PC-3 (cell line): ENCODE measurements around the gene PSME1. TPM values are rescaled to one million over a fixed set of nuclear protein-coding genes. Genes with fewer than 3 reads are reported as not detected.

Experiments
- ATAC-seq: fragments of 200-7000 bp; cut with Tn5 transposase; 2 replicates; pipeline ENCODE4 v1.9.1; 2020; ENCODE audit warnings: mild to moderate bottlenecking, moderate library complexity
- BruUV-seq: library from RNA; stranded (reverse); fragments of 400-500 nt; replicated peaks from 2 replicates; lab custom pipeline; 2021; lab: Mats Ljungman, UMichigan
- CTCF ChIA-PET: fragments of 300-600 bp; sonication (Branson Sonifier 250); formaldehyde crosslinking; loops from one replicate; lab custom pipeline; 2022; ENCODE audit warnings: antibody characterized with exemption; lab: Charles Lee
- POLR2A ChIA-PET: fragments of 300-600 bp; sonication (Branson Sonifier 250); formaldehyde crosslinking; loops from one replicate; lab custom pipeline; 2022; ENCODE audit warnings: antibody characterized with exemption; ENCODE audit not compliant: unreplicated experiment; lab: Charles Lee
- DNase-seq: peaks from one replicate; pipeline ENCODE4 v3.0.0-alpha.2; 2015
- H2AFZ ChIP-seq: fragments of 300-600 bp; sonication (generic); 2 replicates; pipeline ENCODE4 v1.6.0; 2016; ENCODE audit warnings: antibody characterized with exemption, low read length
- H3F3A ChIP-seq: fragments of 300-600 bp; sonication (generic); one replicate; pipeline ENCODE4 v1.6.0; 2017; ENCODE audit warnings: antibody characterized with exemption, low read length, control low read depth, mild to moderate bottlenecking; ENCODE audit not compliant: unreplicated experiment
- H3K27ac ChIP-seq: fragments of 300-600 bp; sonication (generic); 2 replicates; pipeline ENCODE4 v1.5.1; 2016; ENCODE audit warnings: mild to moderate bottlenecking, low read length
- H3K27me3 ChIP-seq: fragments of 300-600 bp; sonication (generic); 2 replicates; pipeline ENCODE4 v1.6.1; 2016; ENCODE audit warnings: low read length, mixed read lengths
- H3K36me3 ChIP-seq: fragments of 300-600 bp; sonication (generic); 2 replicates; pipeline ENCODE4 v1.6.1; 2016; ENCODE audit warnings: low read depth, mixed run types, low read length, mixed read lengths
- H3K4me1 ChIP-seq: fragments of 300-600 bp; sonication (generic); 2 replicates; pipeline ENCODE4 v1.5.1; 2016; ENCODE audit warnings: low read length; ENCODE audit not compliant: insufficient read depth
- H3K4me2 ChIP-seq: fragments of 300-600 bp; sonication (generic); 2 replicates; pipeline ENCODE4 v1.6.0; 2016; ENCODE audit warnings: low read length
- H3K4me3 ChIP-seq: fragments of 300-600 bp; sonication (generic); 2 replicates; pipeline ENCODE4 v1.5.1; 2016; ENCODE audit warnings: mild to moderate bottlenecking, low read length, mixed read lengths
- H3K79me2 ChIP-seq: fragments of 300-600 bp; sonication (generic); 2 replicates; pipeline ENCODE4 v1.6.1; 2017; ENCODE audit warnings: low read length, mixed read lengths
- H3K9ac ChIP-seq: fragments of 300-600 bp; sonication (generic); 2 replicates; pipeline ENCODE4 v1.6.0; 2016; ENCODE audit warnings: mild to moderate bottlenecking, low read length
- H3K9me2 ChIP-seq: fragments of 300-600 bp; sonication (generic); replicated peaks from 2 replicates; pipeline ENCODE4 v1.6.1; 2016; ENCODE audit warnings: mixed run types, low read length, mixed read lengths
- H3K9me3 ChIP-seq: fragments of 300-600 bp; sonication (generic); 2 replicates; pipeline ENCODE4 v1.6.1; 2016; ENCODE audit warnings: low read length, mixed read lengths
- H4K20me1 ChIP-seq: fragments of 300-600 bp; sonication (generic); 2 replicates; pipeline ENCODE4 v1.6.1; 2016; ENCODE audit warnings: low read length, mixed read lengths
- EZH2 ChIP-seq: fragments of 300-600 bp; sonication (generic); IDR thresholded peaks from one replicate; pipeline ENCODE4 v1.6.1; 2017; ENCODE audit warnings: antibody characterized with exemption, mild to moderate bottlenecking, low read length; ENCODE audit not compliant: unreplicated experiment
- EZH2phosphoT487 ChIP-seq: fragments of 300-600 bp; sonication (generic); IDR thresholded peaks from 2 replicates; pipeline ENCODE4 v1.6.1; 2018; ENCODE audit warnings: mild to moderate bottlenecking, antibody characterized with exemption, low read length, borderline replicate concordance
- intact Hi-C: fragments of 100-400 bp; cut with micrococcal nuclease; formaldehyde crosslinking; loops from 2 replicates; pipeline ENCODE4 v1.9.0; 2023
- total RNA-seq: library from RNA; depleted of rRNA; stranded (reverse); fragments of >200 nt; gene quantifications from 2 replicates; pipeline ENCODE4 v1.2.3, GENCODE V29; 2014
- TF ChIP-seq, protein P1 (sequence below): fragments of 300-600 bp; sonication (generic); conservative IDR thresholded peaks from 2 replicates; pipeline ENCODE4 v1.5.1; 2017; ENCODE audit warnings: antibody characterized with exemption, low read depth, mild to moderate bottlenecking, low read length

The PSME1 gene
- total RNA-seq, 1 experiment from 2014 or later: 163 TPM

DNA sequence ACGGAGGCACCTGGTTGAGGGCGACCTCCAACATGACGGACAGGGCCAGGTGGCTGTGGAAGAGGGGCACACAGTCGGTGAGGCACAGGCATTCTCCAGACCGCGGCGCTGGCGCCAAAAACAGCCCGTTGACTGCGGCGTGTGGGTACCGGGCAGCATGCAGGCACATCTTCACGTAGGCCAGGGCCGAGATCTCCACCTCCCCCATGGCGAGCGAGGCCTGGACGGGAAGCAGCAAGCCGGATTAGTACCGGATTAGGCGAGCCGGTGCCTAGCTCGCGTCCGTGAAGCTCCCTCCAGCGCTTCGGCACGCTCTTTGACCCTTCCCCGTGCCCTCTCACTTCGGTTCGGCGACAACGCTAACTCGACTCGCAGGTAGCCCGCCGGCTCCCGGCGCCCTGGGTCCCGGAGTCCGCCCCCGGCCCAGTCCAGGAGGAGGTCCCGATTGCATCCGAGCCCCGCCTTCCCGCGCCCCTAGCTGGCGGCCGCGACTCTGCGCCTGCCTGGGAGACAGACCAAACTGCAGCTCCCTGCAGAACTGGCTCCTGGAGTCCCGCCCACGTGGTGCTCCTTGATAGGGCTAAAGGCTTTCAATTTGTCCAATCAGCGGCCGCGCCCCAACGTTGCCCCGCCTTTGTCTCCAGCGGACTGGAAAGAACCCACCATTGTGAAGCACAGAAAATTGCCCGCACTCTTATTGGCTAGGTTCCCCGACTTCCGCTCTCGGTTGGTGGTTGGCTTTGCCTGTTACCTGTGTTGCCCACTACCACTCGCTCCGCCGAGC, 5.3 kb downstream of the PSME1 start, which contains the start of gene EMC9:
TSS of gene EMC9 (minus strand) at position 495 of the 784 bp plus-strand sequence. CDS start at position 208, 287 bp downstream.
- DNase-seq (peak; percentile 99), ATAC-seq (peak; percentile 85)
- Histone ChIP-seq H3F3A (no peaks in the 10 kb centered on the region), H3K4me3 (peak within 1 kb of the TSS; percentile 91), H3K9ac (peak within 1 kb of the TSS; percentile 75), H3K4me1 (peaks cover 30% of the 10 kb centered on the region), H3K4me2 (peak within 1 kb of the TSS; percentile 92), H2AFZ (peak within 1 kb of the TSS; percentile 73), H3K36me3 (peaks cover 19% of the 10 kb centered on the region; the same call in 1 of the 2 replicates), H3K9me2 (no peaks in the 10 kb centered on the region), H3K79me2 (peaks cover 58% of the 10 kb centered on the region), H4K20me1 (no peaks in the 10 kb centered on the region), H3K27me3 (no peaks in the 10 kb centered on the region), H3K27ac (peak within 1 kb of the TSS; percentile 33), H3K9me3 (no peaks in the 10 kb centered on the region)
- ChIA-PET POLR2A (interaction anchor here (0.5 to 1.3 kb wide), 5 partner anchors 20 to 820 kb away, joined by 3 to 7 read pairs (median 5); partner anchors contain the start of genes DCAF11, IRF9, NRL and PABPN1), CTCF (interaction anchor here (1.2 kb wide), 1 partner anchor 33 kb away, joined by 4 read pairs; no protein-coding TSS in a partner anchor)
- TF ChIP-seq EZH2phosphoT487 (no peak), EZH2 (no peak)
- TF ChIP-seq, protein P1, sequence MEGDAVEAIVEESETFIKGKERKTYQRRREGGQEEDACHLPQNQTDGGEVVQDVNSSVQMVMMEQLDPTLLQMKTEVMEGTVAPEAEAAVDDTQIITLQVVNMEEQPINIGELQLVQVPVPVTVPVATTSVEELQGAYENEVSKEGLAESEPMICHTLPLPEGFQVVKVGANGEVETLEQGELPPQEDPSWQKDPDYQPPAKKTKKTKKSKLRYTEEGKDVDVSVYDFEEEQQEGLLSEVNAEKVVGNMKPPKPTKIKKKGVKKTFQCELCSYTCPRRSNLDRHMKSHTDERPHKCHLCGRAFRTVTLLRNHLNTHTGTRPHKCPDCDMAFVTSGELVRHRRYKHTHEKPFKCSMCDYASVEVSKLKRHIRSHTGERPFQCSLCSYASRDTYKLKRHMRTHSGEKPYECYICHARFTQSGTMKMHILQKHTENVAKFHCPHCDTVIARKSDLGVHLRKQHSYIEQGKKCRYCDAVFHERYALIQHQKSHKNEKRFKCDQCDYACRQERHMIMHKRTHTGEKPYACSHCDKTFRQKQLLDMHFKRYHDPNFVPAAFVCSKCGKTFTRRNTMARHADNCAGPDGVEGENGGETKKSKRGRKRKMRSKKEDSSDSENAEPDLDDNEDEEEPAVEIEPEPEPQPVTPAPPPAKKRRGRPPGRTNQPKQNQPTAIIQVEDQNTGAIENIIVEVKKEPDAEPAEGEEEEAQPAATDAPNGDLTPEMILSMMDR: no peak
- intact Hi-C loops: loop anchor here (1.0 to 2.0 kb wide), 2 partner anchors 27 to 46 kb away; partner anchors contain the start of genes DCAF11, NRL and PCK2
- TSS peak; percentile 65 for BruUV-seq

DNA sequence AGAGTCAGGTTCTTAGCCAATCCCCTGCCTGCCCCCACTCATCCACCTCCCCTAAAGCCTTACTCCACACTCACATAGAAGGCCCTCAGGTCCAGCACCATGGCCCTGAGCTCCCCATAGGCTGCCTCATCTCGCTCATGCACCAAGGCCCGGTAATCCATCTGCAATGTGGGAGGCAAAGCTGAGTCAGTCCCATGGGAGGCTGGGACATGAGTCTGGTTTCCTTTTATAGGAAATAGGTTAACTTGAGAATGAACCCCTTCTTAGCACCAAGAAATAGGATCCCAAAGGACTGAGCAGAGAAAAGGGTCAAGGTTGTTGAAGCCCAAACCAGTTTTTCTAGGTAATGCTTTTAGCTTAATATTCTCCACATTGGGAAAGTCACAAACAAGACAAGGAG, 7.5 kb downstream of the PSME1 start:
- Histone ChIP-seq H3K79me2 (peaks cover 59% of the 10 kb centered on the region), H3K36me3 (peaks cover 11% of the 10 kb centered on the region; the same call in 1 of the 2 replicates), H3K9me2 (no peaks in the 10 kb centered on the region), H3K4me2 (no peak overlapping the region), H3K9ac (no peak overlapping the region), H3K4me3 (no peak overlapping the region), H3K4me1 (peaks cover 26% of the 10 kb centered on the region), H2AFZ (no peak overlapping the region), H4K20me1 (no peaks in the 10 kb centered on the region), H3F3A (no peaks in the 10 kb centered on the region), H3K27me3 (no peaks in the 10 kb centered on the region), H3K27ac (no peak overlapping the region), H3K9me3 (no peaks in the 10 kb centered on the region)
- TF ChIP-seq, protein P1: no peak
- TF ChIP-seq EZH2: no peak
- no peak for TF ChIP-seq EZH2phosphoT487
- ChIA-PET CTCF (no interaction called here), POLR2A (no interaction called here)
- no TSS peak for BruUV-seq
- intact Hi-C loops: no loop called here
- no peak for DNase-seq
- ATAC-seq: no peak

- DNase-seq (no peak), ATAC-seq (no peak)
- Histone ChIP-seq H3K27ac (no peak overlapping the region), H3K9ac (no peak overlapping the region), H3K9me3 (no peaks in the 10 kb centered on the region), H3K4me2 (no peak overlapping the region), H3K4me1 (peaks cover 25% of the 10 kb centered on the region), H2AFZ (no peak overlapping the region), H3K79me2 (peaks cover 59% of the 10 kb centered on the region), H3K27me3 (no peaks in the 10 kb centered on the region), H4K20me1 (no peaks in the 10 kb centered on the region), H3K9me2 (no peaks in the 10 kb centered on the region), H3K36me3 (peaks cover 7% of the 10 kb centered on the region; the same call in 1 of the 2 replicates), H3F3A (no peaks in the 10 kb centered on the region), H3K4me3 (no peak overlapping the region)
- POLR2A ChIA-PET: no interaction called here
- TF ChIP-seq, protein P1: no peak
- TF ChIP-seq EZH2 (no peak), EZH2phosphoT487 (no peak)
- no TSS peak for BruUV-seq
- intact Hi-C loops: no loop called here
- CTCF ChIA-PET: no interaction called here
These were observed 8.5 kb downstream of the PSME1 start for GRCh38 chr14:24144451-24144850.
